Measurements from ENCODE around the gene RFX4.

Gene RFX4

GRCh38 chr12:106767954-106768822 lies 185.4 kb downstream of the RFX4 start:
- DNase-seq: no peak

GRCh38 chr12:106769078-106769477 lies 186.3 kb downstream of the RFX4 start:
- DNase-seq: no peak

GRCh38 chr12:106769546-106769945 lies 186.7 kb downstream of the RFX4 start:
- DNase-seq: no peak

- no peak for DNase-seq
These were observed 188.6 kb downstream of the RFX4 start for GRCh38 chr12:106771425-106771824.

- DNase-seq: peak in 1 of 2 experiments; percentile 29
These were observed 190.6 kb downstream of the RFX4 start for GRCh38 chr12:106773286-106774004.

GRCh38 chr12:106774005-106774807 lies 191.4 kb downstream of the RFX4 start, which contains the start of gene RIC8B:
Gene RIC8B, plus strand, starts transcription at chr12:106774682. Its CDS starts 64 bp downstream, at chr12:106774746.
- DNase-seq: peak; percentile 96 to 98

GRCh38 chr12:106774808-106775524 lies 192.2 kb downstream of the RFX4 start:
- DNase-seq: peak in 1 of 2 experiments; percentile 53

- no peak for DNase-seq
These were observed 194.1 kb downstream of the RFX4 start for GRCh38 chr12:106776897-106777296.

- no peak for DNase-seq
These were observed 197.3 kb downstream of the RFX4 start for GRCh38 chr12:106780010-106780631.

- no peak for DNase-seq
These were observed 199.8 kb downstream of the RFX4 start for GRCh38 chr12:106782619-106783018.

GRCh38 chr12:106783515-106783914 lies 200.7 kb downstream of the RFX4 start:
- no peak for DNase-seq

- peak in 1 of 2 experiments; percentile 4 for DNase-seq
These were observed 207.2 kb downstream of the RFX4 start for GRCh38 chr12:106790020-106790419.

- DNase-seq: no peak
These were observed 208.7 kb downstream of the RFX4 start for GRCh38 chr12:106791531-106791930.

GRCh38 chr12:106794369-106794768 lies 211.6 kb downstream of the RFX4 start:
- no peak for DNase-seq

- DNase-seq: no peak
These were observed 218.4 kb downstream of the RFX4 start for GRCh38 chr12:106801167-106801708.

GRCh38 chr12:106801830-106802533 lies 219.2 kb downstream of the RFX4 start:
- no peak for DNase-seq

- DNase-seq: no peak
These were observed 221.9 kb downstream of the RFX4 start for GRCh38 chr12:106804668-106805067.
